ENCODE data around the gene HNRNPA1L2. TPM values are rescaled to one million over a fixed set of nuclear protein-coding genes. Genes with fewer than 3 reads are reported as not detected.
"Not testable (repeated sequence)": the region's sequence is repeated elsewhere in the genome, so short reads cannot be mapped to it uniquely, and the experiment has no call there.

HNRNPA1L2 gene
- 10 to 100 TPM in 1 of 6 donors, 1 to 10 TPM in 5; 1.8 to 11.8 (median 7.7) TPM for polyA plus RNA-seq (ENCODE audit: low read depth in 6 of 6)

DNA sequence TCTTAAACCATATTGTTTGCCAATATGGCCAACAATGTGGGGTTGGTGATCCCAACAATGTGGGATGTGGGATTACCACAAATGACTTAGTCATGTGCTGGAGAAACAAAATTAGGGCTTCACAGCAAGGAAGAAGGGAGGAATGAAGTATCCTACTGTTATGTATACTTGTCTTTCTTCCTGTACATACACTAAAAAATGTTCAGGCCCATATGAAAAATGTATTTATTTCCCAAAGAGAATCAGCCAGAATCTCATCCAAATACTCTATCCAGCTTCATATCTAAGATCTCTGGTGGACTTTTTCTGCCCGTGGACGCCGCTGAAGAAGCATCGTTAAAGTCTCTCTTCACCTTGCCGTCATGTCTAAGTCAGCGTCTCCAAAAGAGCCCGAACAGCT lies at the start of gene HNRNPA1L2:
HNRNPA1L2 (plus strand) TSS at position 301 of the 400 bp plus-strand sequence; CDS start at position 363, 62 bp downstream.
- Mint-ChIP-seq H3K9me3 (no peaks in the 10 kb centered on the region), H3K36me3 (peaks cover 25 to 29% of the 10 kb centered on the region in 2 donors), H3K27me3 (no peaks in the 10 kb centered on the region), H3K4me3 (no peak within 1 kb of the TSS), H3K4me1 (peaks cover 0 to 6% (median 3%) of the 10 kb centered on the region in 3 donors), H3K27ac (peak within 1 kb of the TSS in 1 of 6 donors; percentile 15)
- DNase-seq (no peak), ATAC-seq (ENCODE audit: low read depth in 2 of 2) (no peak)

DNA sequence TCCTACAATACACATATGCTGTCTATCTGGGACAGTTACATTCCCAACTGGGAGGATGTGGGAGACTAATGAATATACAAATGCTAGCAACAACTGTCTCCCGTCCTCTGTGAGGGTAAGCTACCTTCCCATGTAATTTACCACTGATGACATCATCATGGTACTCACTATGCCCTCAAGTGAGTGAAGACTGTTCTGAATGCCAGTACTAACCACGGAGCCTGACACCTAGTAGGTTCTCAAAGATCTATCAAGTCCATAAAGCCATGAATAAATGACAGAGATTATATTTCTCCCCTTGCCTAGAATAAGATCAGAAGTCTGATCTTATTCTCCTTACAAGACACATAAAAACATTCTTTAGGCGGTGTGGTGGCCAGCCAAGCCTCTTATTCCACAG lies 49.1 kb upstream of the HNRNPA1L2 start:
- H3K27ac Mint-ChIP-seq; H3K4me1 Mint-ChIP-seq; H3K9me3 Mint-ChIP-seq; ATAC-seq (ENCODE audit: low read depth in 2 of 2); DNase-seq; H3K4me3 Mint-ChIP-seq; H3K36me3 Mint-ChIP-seq: not testable (repeated sequence)
- peaks cover 23 to 70% (median 32%) of the 10 kb centered on the region in 3 donors for H3K27me3 Mint-ChIP-seq

DNA sequence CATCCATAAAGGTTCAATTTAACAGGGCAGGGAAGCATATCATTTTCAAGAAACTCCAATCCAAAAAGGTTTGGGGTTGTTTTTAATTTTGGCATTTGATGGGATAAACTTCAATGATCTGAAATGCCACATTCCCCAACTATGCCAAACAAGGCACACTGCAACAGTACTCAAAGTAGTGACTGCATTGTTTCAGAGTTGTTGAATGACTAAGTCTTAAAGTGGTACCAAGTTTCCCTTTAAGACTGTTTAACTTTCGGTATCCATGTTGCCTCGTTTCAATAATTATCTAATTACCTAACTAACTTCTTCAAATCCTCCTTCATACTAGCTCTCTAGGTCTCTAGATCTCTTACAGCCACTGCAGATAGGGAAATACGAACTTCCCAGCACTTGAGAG lies 48.4 kb upstream of the HNRNPA1L2 start:
- H3K27me3 Mint-ChIP-seq = peaks cover 28 to 68% (median 38%) of the 10 kb centered on the region in 3 donors
- not testable (repeated sequence) for ATAC-seq (ENCODE audit: low read depth in 2 of 2)

DNA sequence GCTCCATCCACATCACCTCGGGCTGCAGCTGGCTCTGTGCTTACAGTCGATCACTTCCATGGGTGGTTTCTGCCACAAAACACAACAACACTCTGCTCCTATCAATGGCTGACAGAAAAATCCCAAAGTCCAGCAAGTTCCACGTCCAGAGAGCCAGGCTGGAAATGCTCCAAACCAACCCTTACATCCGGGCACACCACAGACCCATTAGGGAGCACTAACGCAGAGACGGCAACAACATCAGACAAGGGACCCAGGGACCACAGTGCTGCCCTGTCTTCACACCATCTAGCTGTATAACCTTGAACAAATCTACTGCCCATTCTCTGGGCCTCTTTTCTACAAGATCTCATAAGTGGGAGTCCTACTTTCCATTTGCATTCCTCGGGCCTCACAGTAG lies 47.9 kb upstream of the HNRNPA1L2 start:
- not testable (repeated sequence) for H3K4me1 Mint-ChIP-seq; H3K4me3 Mint-ChIP-seq; H3K9me3 Mint-ChIP-seq; H3K36me3 Mint-ChIP-seq; ATAC-seq (ENCODE audit: low read depth in 2 of 2); H3K27ac Mint-ChIP-seq; DNase-seq
- peaks cover 33 to 69% (median 43%) of the 10 kb centered on the region in 3 donors for H3K27me3 Mint-ChIP-seq

More for the DNA sequence above, 48.4 kb upstream of the HNRNPA1L2 start:
- H3K27ac Mint-ChIP-seq, DNase-seq, H3K4me3 Mint-ChIP-seq, H3K36me3 Mint-ChIP-seq, H3K4me1 Mint-ChIP-seq, H3K9me3 Mint-ChIP-seq: not testable (repeated sequence)

DNA sequence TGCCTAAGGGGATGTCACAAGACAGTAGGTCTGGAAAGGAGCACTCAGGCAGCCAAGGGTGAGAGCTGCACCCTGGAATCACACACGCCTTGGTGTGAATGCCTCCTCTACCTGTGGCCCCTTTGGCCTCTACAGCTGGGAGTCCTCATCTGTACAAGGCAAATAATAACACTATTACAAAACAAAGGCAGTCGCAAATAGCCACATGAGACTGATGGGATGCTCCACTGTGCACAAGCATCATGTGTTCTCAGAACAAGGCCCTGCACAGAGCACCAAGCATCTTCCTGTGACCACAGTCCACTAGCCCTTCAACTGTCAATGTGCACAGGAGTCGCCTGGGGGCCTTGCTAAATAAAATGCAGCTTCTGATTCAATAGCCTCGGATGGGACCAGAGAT lies 44.6 kb upstream of the HNRNPA1L2 start:
- peak overlapping the region in 2 of 8 donors; percentile 18 to 29 for H3K4me3 Mint-ChIP-seq
- no peak overlapping the region for H3K27ac Mint-ChIP-seq
- no peak for ATAC-seq (ENCODE audit: low read depth in 2 of 2)
- no peak for DNase-seq
- peaks cover 0 to 15% (median 5%) of the 10 kb centered on the region in 3 donors for H3K4me1 Mint-ChIP-seq
- no peaks in the 10 kb centered on the region for H3K9me3 Mint-ChIP-seq
- H3K27me3 Mint-ChIP-seq = peaks cover 37 to 55% (median 50%) of the 10 kb centered on the region in 3 donors
- peaks cover 0 to 4% of the 10 kb centered on the region in 2 donors for H3K36me3 Mint-ChIP-seq

DNA sequence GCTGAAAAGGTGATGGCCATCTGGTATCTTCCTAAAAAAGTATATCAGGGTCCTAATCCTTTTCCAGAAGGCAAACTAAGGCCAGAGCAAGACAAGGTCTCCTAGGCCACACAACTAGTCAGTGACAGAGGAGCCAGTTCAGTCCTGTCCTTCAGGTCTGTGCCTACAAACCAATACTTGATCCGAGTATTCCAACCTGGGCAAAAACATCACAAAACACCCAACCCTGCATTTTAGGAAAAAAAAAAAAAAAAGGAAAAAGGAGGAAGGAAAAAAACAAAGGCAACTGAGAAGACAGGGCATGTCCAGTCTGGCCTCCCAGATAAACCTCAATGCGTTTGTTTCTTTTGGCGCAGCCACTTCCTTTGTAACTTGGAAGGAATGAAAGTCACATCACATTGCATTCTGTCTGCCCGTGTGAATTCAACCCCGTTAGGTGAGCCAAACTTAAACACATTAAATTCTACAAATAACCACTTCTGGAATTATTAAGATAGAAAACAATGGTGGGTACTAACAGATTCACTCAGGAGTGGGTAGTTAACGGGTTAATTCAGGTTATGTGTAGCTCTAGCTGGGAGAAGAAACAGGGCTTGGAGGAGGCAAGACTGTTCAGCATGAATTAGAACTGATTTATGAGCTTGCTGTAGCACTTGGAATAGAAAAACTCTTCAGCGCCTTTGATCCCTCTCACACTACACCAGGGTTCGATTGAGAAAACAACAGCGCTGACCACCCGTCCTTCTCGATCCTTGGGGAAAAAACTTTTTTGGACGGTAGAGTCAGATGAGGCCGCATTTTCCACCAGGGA lies 43.0 kb upstream of the HNRNPA1L2 start:
- no peaks in the 10 kb centered on the region for H3K9me3 Mint-ChIP-seq
- peak overlapping the region in 1 of 6 donors; percentile 75 for H3K27ac Mint-ChIP-seq
- ATAC-seq (ENCODE audit: low read depth in 2 of 2) (no peak), DNase-seq (no peak)
- H3K36me3 Mint-ChIP-seq = peaks cover 0 to 4% of the 10 kb centered on the region in 2 donors
- H3K4me1 Mint-ChIP-seq = peaks cover 0 to 15% (median 5%) of the 10 kb centered on the region in 3 donors
- H3K4me3 Mint-ChIP-seq = peak overlapping the region; percentile 62 to 88 (median 80)
- peaks cover 41 to 49% (median 44%) of the 10 kb centered on the region in 3 donors for H3K27me3 Mint-ChIP-seq

DNA sequence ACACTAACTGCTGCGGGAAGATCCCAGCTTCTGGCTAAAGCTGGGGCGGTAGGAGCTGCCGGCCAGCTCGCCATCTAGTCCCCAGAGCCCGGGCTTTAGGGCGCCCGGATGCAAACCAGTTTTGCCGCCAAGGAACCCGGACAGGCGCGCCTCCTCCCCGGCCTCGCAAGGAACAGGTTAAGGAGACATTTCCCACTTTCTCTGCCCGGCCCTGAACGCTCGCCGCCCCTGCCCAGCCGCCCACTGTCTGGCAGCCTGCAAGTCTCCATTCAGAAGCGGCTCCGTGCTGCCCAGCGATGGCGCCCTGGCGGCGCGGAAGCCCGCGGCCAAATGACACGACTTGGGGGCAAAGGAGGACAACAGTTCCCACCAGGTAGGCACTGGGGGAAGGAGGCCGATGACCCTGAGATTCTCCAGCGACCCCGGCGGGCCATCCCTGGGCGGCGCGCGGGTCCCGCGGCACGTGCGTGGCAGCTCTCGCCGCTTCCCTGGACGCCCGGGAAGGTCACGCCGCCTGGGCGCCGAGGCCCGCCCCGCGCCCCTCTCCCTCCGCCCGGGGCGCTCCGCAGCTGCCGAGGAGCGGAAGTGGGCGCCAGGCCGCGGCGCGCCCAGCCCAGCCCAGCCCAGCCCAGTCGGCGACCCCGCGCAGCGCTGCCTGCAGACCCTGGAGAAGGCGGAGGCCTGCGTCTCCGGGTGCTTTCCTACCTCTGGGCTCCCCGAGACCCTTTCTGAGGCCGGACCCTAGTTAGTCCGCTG lies 42.2 kb upstream of the HNRNPA1L2 start:
- H3K27ac Mint-ChIP-seq = no peak overlapping the region
- H3K27me3 Mint-ChIP-seq = peaks cover 36 to 41% (median 40%) of the 10 kb centered on the region in 3 donors
- H3K9me3 Mint-ChIP-seq = peaks cover 0 to 2% (median 0%) of the 10 kb centered on the region in 7 donors
- peaks cover 0 to 15% (median 5%) of the 10 kb centered on the region in 3 donors for H3K4me1 Mint-ChIP-seq
- peaks cover 0 to 4% of the 10 kb centered on the region in 2 donors for H3K36me3 Mint-ChIP-seq
- ATAC-seq (ENCODE audit: low read depth in 2 of 2) = peak; percentile 38 to 40
- H3K4me3 Mint-ChIP-seq = peak overlapping the region; percentile 62 to 88 (median 80)
- no peak for DNase-seq

DNA sequence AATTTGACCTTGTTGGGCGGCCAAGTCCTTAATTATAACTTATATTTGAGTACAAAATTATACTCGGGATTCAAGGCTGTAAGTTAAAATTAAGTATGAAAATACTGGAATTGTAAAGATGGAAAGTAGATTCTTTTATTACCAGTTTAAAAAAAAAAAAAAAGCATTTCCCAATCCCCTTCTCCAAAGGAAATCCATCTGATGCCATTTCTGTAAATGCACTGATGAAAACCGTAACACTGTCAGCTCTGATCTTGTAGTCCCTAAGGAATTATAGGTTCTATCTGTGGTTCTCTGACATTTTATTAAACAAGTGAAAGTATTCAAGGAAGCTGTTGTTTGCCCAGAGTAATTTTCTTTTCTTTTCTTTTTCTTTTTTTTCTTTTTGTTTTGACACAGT lies 41.6 kb upstream of the HNRNPA1L2 start:
- Mint-ChIP-seq H3K9me3 (peaks cover 0 to 2% (median 0%) of the 10 kb centered on the region in 7 donors), H3K27me3 (peaks cover 34 to 40% (median 35%) of the 10 kb centered on the region in 3 donors), H3K27ac (no peak overlapping the region), H3K4me1 (peaks cover 0 to 15% (median 5%) of the 10 kb centered on the region in 3 donors), H3K4me3 (peak overlapping the region in 7 of 8 donors; percentile 26 to 66 (median 61)), H3K36me3 (peaks cover 0 to 4% of the 10 kb centered on the region in 2 donors)
- no peak for DNase-seq
- ATAC-seq (ENCODE audit: low read depth in 2 of 2) = no peak

DNA sequence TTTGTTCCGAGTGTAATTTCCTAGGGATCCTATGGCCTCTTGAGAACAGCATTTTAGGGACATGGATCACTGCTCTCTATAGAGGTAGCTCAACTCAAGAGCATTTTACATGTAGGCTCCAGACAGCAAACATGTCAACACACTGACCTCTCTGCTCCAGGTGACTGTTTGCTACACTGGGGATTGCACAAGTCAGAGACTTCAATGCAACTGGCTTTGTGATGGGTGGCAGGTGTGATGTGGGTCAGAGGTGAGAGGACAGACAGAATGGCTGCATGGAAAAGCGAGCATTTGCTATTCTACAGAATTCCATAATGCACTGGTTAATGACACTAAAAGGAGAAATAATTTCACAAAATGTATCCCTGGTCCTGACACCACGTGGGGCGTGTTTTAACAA lies 38.9 kb upstream of the HNRNPA1L2 start:
- not testable (repeated sequence) for ATAC-seq (ENCODE audit: low read depth in 2 of 2); H3K36me3 Mint-ChIP-seq; DNase-seq; H3K4me3 Mint-ChIP-seq; H3K27ac Mint-ChIP-seq; H3K9me3 Mint-ChIP-seq
- H3K27me3 Mint-ChIP-seq = peaks cover 23 to 43% (median 32%) of the 10 kb centered on the region in 3 donors
- peaks cover 0 to 15% (median 5%) of the 10 kb centered on the region in 3 donors for H3K4me1 Mint-ChIP-seq

DNA sequence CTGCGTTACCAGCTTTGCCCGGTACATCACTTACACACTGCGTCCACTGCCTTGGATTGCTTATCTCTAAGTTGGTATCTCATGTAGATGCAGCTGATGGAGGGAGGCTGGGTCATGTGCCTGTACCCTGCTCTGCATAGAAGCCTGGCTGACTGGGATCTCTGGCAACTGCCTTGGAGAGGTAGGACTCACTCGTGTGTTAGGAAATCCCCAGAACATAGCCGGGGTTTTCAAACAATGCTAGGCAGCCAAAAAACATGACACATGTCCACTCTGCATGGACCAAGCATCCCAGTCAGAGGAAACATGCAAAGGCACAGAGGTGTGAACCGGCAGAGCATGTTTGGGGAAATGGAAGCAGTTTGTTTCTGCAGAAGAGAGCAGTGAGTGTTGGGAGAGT lies 36.1 kb upstream of the HNRNPA1L2 start:
- DNase-seq; H3K27ac Mint-ChIP-seq; H3K36me3 Mint-ChIP-seq; H3K4me3 Mint-ChIP-seq; H3K9me3 Mint-ChIP-seq; H3K4me1 Mint-ChIP-seq; ATAC-seq (ENCODE audit: low read depth in 2 of 2): not testable (repeated sequence)
- H3K27me3 Mint-ChIP-seq = peaks cover 19 to 50% (median 31%) of the 10 kb centered on the region in 3 donors

DNA sequence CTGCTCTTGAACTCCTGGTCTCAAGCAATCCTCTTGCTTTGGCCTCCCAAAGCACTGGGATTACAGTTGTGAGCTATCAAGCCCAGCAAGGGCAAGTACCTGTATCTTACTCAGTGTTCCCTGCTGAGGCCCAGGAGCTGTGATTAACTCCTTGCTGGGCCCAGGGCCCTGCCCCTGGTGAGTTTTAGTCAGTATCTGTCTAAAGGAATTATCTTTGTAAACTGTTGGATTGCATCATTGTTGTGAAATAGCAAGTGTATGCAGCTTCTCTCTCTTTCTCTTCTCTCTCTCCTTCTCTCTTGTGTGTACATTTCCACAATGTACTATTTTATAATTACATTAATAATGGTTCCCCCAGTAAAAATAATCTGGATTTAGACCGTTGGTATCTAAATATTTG lies 35.4 kb upstream of the HNRNPA1L2 start:
- H3K27ac Mint-ChIP-seq; H3K4me3 Mint-ChIP-seq; H3K4me1 Mint-ChIP-seq; DNase-seq; H3K36me3 Mint-ChIP-seq; H3K9me3 Mint-ChIP-seq; ATAC-seq (ENCODE audit: low read depth in 2 of 2): not testable (repeated sequence)
- peaks cover 25 to 56% (median 31%) of the 10 kb centered on the region in 3 donors for H3K27me3 Mint-ChIP-seq

DNA sequence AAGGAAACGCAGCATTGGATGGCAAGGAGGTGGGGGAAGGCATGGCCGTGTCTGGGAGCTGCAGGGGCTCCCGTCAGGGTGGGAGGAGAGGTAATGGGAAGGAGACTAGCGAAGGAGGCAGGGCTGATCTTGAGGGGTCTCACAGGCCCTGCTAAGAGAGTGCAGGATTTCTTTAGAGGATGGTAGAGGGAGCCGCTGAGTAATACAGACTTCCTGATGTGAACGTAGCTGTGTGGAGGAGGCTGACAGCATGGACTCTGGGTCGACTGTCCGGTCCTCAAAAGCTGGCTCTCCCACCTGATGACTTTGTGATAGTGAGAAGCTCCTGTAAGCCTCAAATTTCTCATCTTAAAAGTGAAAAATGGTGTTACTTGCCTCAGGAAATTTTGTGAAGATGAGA lies 34.0 kb upstream of the HNRNPA1L2 start:
- not testable (repeated sequence) for ATAC-seq (ENCODE audit: low read depth in 2 of 2)

DNA sequence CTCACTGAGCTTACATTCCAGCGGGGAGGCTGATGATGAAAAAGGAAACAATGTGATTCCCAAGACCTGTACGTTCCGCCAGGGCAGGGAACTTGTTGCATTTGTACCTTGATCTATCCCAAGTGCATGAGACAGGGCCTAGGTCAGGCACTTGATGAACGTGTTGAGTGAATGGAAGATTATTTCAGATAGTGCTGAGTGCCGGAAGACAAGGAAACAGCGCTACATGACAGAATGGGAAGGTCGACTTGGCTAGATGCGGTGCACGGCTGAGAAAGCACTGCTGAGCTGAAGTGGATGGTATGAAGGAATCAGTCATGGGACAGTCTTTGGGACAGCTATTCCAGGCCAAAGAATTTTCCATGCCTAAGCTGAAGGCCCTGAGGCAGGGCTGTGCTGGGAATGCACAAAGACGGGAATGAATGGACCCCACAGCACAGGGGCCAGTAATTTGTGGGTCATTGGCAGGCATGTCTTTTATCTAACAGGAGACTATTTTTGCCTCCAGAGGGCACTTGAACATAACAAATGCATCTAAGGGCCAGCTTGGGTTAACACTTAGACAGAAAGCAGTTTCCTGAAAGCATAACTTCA lies 33.1 kb upstream of the HNRNPA1L2 start:
- not testable (repeated sequence) for H3K36me3 Mint-ChIP-seq, H3K27ac Mint-ChIP-seq, H3K9me3 Mint-ChIP-seq, H3K4me3 Mint-ChIP-seq, H3K4me1 Mint-ChIP-seq, DNase-seq
- peaks cover 19 to 50% (median 22%) of the 10 kb centered on the region in 3 donors for H3K27me3 Mint-ChIP-seq
- ATAC-seq (ENCODE audit: low read depth in 2 of 2) = peak; percentile 35 to 43

More for the DNA sequence above, 34.0 kb upstream of the HNRNPA1L2 start:
- Mint-ChIP-seq H3K27ac (peak overlapping the region in 1 of 6 donors; percentile 1), H3K27me3 (peaks cover 19 to 50% (median 22%) of the 10 kb centered on the region in 3 donors)
- not testable (repeated sequence) for H3K4me1 Mint-ChIP-seq, H3K4me3 Mint-ChIP-seq, H3K9me3 Mint-ChIP-seq, H3K36me3 Mint-ChIP-seq, DNase-seq
